ENCODE measurements around the gene GJD3. TPM values are rescaled to one million over a fixed set of nuclear protein-coding genes. Genes with fewer than 3 reads are reported as not detected.
"Not testable (repeated sequence)": the region's sequence is repeated elsewhere in the genome, so short reads cannot be mapped to it uniquely, and the experiment has no call there.

The GJD3 gene
- total RNA-seq, 4 donors from 2014 or later = not detected

- H3K27ac ChIP-seq = no peak overlapping the region
- H3K4me1 ChIP-seq = no peaks in the 10 kb centered on the region
- no peaks in the 10 kb centered on the region for H3K27me3 ChIP-seq
- 76 to 79% methylated on average over 4 of the region's 4 CpGs for WGBS, 2 donors
- no peaks in the 10 kb centered on the region for H3K9me3 ChIP-seq
- DNase-seq (ENCODE audit: low spot score in 2 of 2) = no peak
- no peak for TF ChIP-seq CTCF (IDR thresholded peaks at IDR 0.05)
- no peak for TF ChIP-seq POLR2A (IDR thresholded peaks at IDR 0.05)
- no peak for TF ChIP-seq EP300 (IDR thresholded peaks at IDR 0.05)
- no peak overlapping the region for H3K4me3 ChIP-seq
- no peaks in the 10 kb centered on the region for H3K36me3 ChIP-seq
Observed at GRCh38 chr17:40373324-40373723, 8.8 kb upstream of the GJD3 start.

GRCh38 chr17:40372644-40373043 is 8.1 kb upstream of the GJD3 start:
- H3K9me3 ChIP-seq; H3K27me3 ChIP-seq; DNase-seq (ENCODE audit: low spot score in 2 of 2); H3K4me1 ChIP-seq; H3K27ac ChIP-seq; H3K4me3 ChIP-seq; H3K36me3 ChIP-seq: not testable (repeated sequence)
- 54 to 61% methylated on average over 4 of the region's 4 CpGs for WGBS, 2 donors

- TF ChIP-seq EP300 (IDR thresholded peaks at IDR 0.05) (no peak), POLR2A (IDR thresholded peaks at IDR 0.05) (no peak), CTCF (IDR thresholded peaks at IDR 0.05) (no peak)
- Histone ChIP-seq H3K36me3 (no peaks in the 10 kb centered on the region), H3K4me1 (no peaks in the 10 kb centered on the region), H3K27me3 (no peaks in the 10 kb centered on the region), H3K27ac (no peak overlapping the region), H3K4me3 (no peak overlapping the region), H3K9me3 (no peaks in the 10 kb centered on the region)
- WGBS, 2 donors = 91 to 92% methylated on average over 2 of the region's 2 CpGs
- DNase-seq (ENCODE audit: low spot score in 2 of 2) = no peak
Observed at GRCh38 chr17:40372031-40372430, 7.5 kb upstream of the GJD3 start.

GRCh38 chr17:40371261-40371929 is 6.9 kb upstream of the GJD3 start:
- no peak for TF ChIP-seq EP300 (IDR thresholded peaks at IDR 0.05)
- no peak for TF ChIP-seq POLR2A (IDR thresholded peaks at IDR 0.05)
- no peak for TF ChIP-seq CTCF (IDR thresholded peaks at IDR 0.05)
- Histone ChIP-seq H3K36me3 (no peaks in the 10 kb centered on the region), H3K27me3 (no peaks in the 10 kb centered on the region), H3K4me1 (no peaks in the 10 kb centered on the region), H3K27ac (no peak overlapping the region), H3K9me3 (no peaks in the 10 kb centered on the region), H3K4me3 (no peak overlapping the region)
- 84 to 89% methylated on average over 16 of the region's 16 CpGs for WGBS, 2 donors
- DNase-seq (ENCODE audit: low spot score in 2 of 2) = no peak

GRCh38 chr17:40369923-40370322 is 5.4 kb upstream of the GJD3 start:
- WGBS, 2 donors = 91 to 95% methylated on average over 7 of the region's 7 CpGs
- TF ChIP-seq EP300 (IDR thresholded peaks at IDR 0.05) = no peak
- no peak for TF ChIP-seq POLR2A (IDR thresholded peaks at IDR 0.05)
- no peak for TF ChIP-seq CTCF (IDR thresholded peaks at IDR 0.05)
- no peaks in the 10 kb centered on the region for H3K27me3 ChIP-seq
- no peak for DNase-seq (ENCODE audit: low spot score in 2 of 2)
- H3K4me1 ChIP-seq = no peaks in the 10 kb centered on the region
- no peaks in the 10 kb centered on the region for H3K36me3 ChIP-seq
- no peak overlapping the region for H3K4me3 ChIP-seq
- no peak overlapping the region for H3K27ac ChIP-seq
- no peaks in the 10 kb centered on the region for H3K9me3 ChIP-seq

- H3K27ac ChIP-seq; DNase-seq (ENCODE audit: low spot score in 2 of 2); H3K4me3 ChIP-seq; H3K36me3 ChIP-seq; H3K9me3 ChIP-seq; H3K27me3 ChIP-seq: not testable (repeated sequence)
- 87 to 92% methylated on average over 9 of the region's 9 CpGs for whole genome bisulfite sequencing, 2 donors
- H3K4me1 ChIP-seq = peaks cover 0 to 16% (median 6%) of the 10 kb centered on the region in 4 donors
Observed at GRCh38 chr17:40367728-40368127, 3.2 kb upstream of the GJD3 start.

All from tibial nerve (tissue), 4 donors.